Hindlimb muscle (tissue), 1 donor: Measurements from ENCODE around the gene KLHDC10. TPM values are rescaled to one million over a fixed set of nuclear protein-coding genes. Genes with fewer than 3 reads are reported as not detected.
"Not testable (repeated sequence)": the region's sequence is repeated elsewhere in the genome, so short reads cannot be mapped to it uniquely, and the experiment has no call there.

Experiments used
- DNase-seq: peaks from one replicate; pipeline ENCODE4 v3.0.0-alpha.2; 2013
- polyA plus RNA-seq: library from polyadenylated mRNA; unstranded; fragments of 120-200 nt; gene quantifications from one replicate; pipeline ENCODE4 v1.2.1, GENCODE V29; 2013; ENCODE audit not compliant: insufficient read length

Gene KLHDC10
- polyA plus RNA-seq, 1 donor, result 43.9 TPM

DNA sequence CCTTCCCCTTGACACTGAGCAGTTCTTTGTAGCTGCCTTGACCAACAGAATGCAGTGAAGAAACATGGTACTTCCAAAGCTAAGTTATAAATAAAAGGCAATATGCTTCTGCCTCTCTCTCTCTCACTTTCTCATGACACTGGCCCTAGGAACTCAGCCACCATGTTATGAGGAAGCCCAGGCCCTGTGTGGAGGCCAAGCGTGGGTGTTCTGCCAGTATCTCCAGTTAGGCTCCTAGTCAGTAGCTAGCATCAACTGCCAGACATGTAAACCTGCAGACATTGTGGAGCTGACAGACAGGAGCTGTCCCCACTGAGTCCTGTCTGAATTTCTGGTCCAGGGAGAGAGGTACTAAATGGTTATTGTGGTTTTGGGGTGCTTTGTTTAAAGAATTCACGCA, 89.7 kb downstream of the KLHDC10 start:
- no peak for DNase-seq

DNA sequence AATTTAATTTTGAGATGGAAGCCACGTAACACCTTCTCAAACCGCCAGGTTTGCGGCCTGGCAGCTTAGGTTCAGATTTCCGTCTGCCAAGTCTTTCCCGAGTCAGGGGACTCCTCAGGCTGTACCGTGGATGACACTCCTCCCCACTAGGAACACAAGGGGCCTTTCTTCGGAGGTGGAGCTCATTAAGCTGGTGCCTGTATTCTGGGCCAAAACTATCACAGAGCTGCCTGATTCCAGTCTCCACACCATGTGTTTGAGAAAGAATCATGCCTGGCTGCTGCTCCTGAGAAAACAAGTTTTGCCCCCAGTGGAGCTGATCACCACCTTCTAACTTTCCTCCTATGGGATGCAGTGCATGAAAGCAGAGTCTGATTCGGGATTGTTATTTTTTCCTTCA, 90.1 kb downstream of the KLHDC10 start:
- DNase-seq, result no peak

DNA sequence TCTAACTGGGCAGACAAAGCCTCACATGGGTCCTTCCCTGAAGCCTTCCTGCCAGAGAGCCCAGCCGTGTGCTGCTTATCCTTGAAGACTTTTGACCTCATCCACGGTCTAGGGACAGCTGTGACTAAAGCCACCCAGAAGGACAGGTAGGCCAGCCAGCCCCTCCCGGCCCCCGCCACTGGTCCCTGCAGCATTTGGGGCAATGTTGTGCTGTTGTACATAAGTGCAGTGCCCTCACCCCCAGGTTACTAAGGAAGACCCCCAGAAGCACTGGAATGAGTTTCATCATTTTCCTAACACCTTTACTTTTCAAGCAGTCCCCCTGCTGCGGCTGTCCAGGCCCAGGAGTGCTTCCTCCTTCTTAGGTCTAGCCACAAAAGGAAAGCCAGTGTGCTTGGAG, 91.9 kb downstream of the KLHDC10 start:
- DNase-seq, result no peak

DNA sequence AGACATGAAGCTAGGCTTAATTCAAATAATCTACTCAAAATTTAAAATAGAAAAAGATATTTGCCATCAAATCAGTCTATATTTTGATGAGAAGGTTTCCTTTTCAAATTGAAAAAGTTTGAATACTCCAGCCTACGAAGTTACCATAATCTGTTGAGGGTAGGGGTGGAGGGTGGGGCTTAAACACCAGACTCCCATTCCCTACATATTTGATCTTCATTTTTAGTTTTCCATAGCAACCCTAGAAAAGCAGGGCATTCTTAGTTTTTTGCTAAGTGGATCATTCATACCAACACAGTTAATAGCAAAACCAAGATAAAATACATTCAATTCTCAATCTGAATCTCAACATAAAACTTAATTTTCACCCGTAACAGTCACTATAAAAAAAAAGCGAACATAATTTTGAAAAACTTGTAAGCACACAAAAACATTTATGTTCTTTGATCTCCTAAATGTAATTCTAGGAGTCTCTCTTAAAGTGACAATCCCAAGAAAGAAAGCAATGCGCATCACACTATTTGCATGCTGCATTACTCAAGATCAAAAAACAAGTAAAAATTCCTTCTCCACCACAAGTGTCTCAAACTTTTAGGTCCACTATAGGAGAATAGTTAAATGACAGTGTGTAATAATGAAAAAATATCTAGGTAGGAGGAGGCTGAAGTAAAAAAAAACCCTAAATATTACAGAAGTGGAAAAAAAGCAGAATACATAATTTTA, 104.1 kb downstream of the KLHDC10 start:
- no peak for DNase-seq

DNA sequence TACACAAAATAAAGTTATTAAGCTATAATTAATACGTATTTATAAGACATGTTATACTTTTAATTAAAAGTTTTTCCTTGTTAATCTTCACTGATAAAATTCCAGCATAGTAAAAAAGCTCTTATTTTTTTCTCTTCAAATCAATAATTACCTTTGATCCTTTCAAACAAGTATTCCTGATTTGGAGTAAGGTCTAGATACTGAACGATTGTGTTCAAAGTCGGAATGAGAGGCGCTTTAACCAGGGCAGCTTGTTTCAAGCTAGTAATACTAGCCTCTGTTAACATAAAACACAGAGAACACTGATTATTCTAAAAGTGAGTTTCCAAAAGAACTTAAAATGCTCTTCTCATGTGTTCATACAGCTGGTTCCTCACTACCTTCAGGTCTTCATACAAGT, 107.9 kb downstream of the KLHDC10 start:
- no peak for DNase-seq

DNA sequence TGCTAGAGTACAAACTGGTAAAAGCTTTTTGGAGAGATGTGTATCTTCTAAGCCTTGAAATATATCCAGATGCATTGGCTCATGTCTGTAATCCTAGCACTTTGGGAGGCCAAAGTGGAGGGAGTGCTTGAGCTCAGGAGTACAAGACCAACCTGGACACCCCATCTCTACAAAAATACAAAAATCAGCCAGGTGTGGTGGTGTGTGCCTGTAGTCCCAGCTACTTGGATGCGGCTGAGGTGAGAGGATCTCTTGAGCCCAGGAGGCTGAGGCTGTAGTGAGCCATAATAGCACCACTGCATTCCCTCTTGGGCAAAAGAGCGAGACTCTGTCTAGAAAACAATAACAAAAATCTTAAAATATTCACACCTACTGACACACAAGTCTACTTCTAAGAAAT, 109.3 kb downstream of the KLHDC10 start:
- DNase-seq, result no peak

DNA sequence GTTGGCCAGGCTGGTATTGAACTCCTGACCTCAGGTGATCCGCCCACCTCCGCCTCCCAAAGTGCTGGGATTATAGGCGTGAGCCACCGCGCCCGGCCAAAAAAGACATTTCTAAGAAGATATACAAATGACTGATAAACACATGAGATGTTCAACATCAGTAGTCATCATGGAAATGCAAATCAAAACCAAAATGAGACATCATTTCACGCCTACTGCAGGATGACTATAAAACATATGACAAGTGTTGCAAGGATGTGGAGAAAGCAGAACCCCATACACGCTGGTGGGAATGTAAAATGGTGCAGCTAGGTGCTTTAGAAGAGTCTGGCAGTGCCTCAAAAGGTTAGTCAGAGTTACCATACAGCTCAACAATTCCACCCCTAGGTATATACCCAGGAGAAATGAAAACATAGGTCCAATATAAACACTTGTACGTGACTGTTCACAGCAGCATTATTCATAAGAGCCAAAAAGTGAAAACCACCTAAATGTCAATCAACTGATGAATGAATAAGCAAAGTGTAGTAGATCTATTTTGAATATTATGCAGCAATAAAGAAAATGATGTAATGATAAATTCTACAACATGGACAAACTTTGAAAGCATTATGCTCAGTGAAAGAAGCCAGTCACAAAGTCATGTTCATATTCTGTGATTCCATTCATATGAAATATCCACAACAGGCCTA, 110.4 kb downstream of the KLHDC10 start:
- no peak for DNase-seq

DNA sequence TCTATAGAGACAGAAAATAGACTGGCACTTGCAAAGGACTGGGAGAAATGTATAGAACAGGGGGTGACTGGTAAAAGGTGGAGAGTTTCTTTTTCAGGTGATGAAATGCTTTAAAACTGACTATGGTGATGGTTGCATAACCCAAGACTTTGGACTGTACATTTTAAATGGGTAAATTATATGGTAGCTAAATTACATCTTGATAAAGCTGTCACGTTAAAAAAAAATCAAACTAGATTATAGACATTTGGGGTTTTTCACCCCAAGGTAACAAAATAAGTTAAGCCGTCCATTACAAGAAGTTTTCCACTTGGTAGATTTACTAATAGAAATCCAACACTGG, 110.9 kb downstream of the KLHDC10 start:
- DNase-seq, result no peak

DNA sequence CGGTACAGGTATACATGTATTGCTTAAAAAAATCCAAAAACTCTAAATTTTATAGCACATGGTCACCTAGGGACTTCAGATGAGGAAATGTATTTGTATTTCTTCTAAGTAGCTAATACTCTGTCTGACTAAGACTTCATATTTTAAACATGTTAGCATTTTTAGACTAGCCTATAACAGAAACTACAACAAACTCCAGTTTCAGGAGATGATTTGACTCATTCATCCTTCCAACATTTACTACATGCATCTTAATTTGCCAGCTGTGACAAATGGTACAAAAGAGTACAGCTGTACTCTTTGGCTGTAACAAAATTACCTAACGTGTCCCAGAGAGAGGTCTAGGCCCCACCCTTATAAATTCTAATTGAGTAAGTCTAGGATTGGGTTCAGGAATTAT, 112.7 kb downstream of the KLHDC10 start:
- DNase-seq, result no peak

DNA sequence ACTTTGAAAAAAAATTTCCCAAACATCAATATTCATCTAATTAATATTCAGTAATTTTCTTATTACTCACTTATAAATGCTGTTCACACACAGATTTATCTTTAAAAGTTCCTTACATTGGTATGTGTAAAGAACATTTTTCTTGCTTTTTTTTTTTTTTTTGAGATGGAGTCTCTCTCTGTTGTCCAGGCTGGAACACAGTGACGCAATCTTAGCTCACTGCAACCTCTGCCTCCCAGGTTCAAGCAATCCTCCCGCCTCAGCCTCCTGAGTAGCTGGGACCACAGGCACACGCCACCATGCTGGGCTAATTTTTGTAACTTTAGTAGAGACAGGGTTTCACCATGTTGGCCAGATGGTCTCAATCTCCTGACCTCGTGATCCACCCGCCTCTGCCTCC, 114.0 kb downstream of the KLHDC10 start:
- DNase-seq, result not testable (repeated sequence)

Other genes with a start within 250 kb of the KLHDC10 start
- gene UBE2H, start 117.6 kb upstream of the KLHDC10 start, polyA plus RNA-seq, result 99.4 TPM
- gene ZC3HC1, start 19.2 kb upstream of the KLHDC10 start, polyA plus RNA-seq, result 30.0 TPM
- gene TMEM209, start 134.9 kb downstream of the KLHDC10 start, polyA plus RNA-seq, result 11.3 TPM
- gene SSMEM1, start 137.3 kb downstream of the KLHDC10 start, polyA plus RNA-seq, result not detected
- 0.28 TPM for gene CPA2, start 196.3 kb downstream of the KLHDC10 start, polyA plus RNA-seq
- 1.9 TPM for gene CPA4, start 222.6 kb downstream of the KLHDC10 start, polyA plus RNA-seq